Ramos (cell line): ENCODE measurements around the gene PTPRN2.
"Not testable (repeated sequence)": the region's sequence is repeated elsewhere in the genome, so short reads cannot be mapped to it uniquely, and the experiment has no call there.

Experiments
- in situ Hi-C: fragments of 300-500 bp; cut with MboI; formaldehyde crosslinking; loops from one replicate; pipeline ENCODE4 v1.14.3; 2022; ENCODE audit warnings: low sequenced_read_pairs; ENCODE audit not compliant: unreplicated experiment

PTPRN2 gene

DNA sequence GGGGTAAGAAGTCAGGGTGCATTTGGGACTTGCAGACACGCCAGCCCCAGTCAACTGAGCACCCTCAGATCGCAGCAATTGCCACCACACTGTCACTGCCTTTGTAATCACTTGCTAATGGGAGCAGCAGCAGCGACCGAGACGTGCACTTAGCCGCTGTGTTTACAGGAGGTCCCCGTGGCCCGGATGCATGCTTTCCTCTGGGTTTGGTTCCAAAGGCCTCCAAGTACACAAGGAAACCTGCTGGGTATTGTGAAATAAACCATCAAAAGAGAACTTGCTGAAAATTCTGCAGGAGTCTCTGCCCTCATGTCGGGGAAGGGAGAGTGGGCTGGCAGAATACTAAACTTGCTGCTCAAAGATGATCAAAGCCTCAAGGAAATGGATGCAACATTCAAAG is 909.1 kb downstream of the PTPRN2 start:
- in situ Hi-C loops = no loop called here

GRCh38 chr7:157676456-157677255 is 911.0 kb downstream of the PTPRN2 start:
- in situ Hi-C loops = no loop called here

DNA sequence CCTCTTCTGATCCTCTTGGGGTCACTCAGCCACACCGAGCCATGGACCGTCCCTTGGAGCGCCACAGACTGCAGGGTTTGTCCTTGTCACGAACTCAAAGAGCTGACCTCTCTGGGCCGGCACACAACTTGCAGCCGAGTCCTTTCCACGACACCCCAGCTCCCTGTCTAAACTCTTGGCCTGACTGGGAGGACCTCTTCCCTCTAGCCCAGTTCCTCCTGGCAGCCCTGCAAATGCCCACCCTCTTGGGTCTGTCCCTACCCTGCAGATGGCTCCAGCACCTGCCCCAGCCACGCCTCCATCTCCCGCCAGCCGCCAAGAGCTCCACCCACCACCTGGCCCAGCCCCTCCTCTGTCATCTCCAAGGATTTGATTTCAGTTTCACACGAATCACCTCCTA is 911.6 kb downstream of the PTPRN2 start:
- in situ Hi-C loops = no loop called here

- in situ Hi-C loops = no loop called here
Measured at GRCh38 chr7:157675427-157675927, 912.1 kb downstream of the PTPRN2 start.

- in situ Hi-C loops = no loop called here
Measured at GRCh38 chr7:157674715-157675426, 912.8 kb downstream of the PTPRN2 start.

- in situ Hi-C loops = no loop called here
Measured at GRCh38 chr7:157674027-157674714, 913.5 kb downstream of the PTPRN2 start.

- in situ Hi-C loops = no loop called here
Measured at GRCh38 chr7:157673573-157673972, 914.0 kb downstream of the PTPRN2 start.

DNA sequence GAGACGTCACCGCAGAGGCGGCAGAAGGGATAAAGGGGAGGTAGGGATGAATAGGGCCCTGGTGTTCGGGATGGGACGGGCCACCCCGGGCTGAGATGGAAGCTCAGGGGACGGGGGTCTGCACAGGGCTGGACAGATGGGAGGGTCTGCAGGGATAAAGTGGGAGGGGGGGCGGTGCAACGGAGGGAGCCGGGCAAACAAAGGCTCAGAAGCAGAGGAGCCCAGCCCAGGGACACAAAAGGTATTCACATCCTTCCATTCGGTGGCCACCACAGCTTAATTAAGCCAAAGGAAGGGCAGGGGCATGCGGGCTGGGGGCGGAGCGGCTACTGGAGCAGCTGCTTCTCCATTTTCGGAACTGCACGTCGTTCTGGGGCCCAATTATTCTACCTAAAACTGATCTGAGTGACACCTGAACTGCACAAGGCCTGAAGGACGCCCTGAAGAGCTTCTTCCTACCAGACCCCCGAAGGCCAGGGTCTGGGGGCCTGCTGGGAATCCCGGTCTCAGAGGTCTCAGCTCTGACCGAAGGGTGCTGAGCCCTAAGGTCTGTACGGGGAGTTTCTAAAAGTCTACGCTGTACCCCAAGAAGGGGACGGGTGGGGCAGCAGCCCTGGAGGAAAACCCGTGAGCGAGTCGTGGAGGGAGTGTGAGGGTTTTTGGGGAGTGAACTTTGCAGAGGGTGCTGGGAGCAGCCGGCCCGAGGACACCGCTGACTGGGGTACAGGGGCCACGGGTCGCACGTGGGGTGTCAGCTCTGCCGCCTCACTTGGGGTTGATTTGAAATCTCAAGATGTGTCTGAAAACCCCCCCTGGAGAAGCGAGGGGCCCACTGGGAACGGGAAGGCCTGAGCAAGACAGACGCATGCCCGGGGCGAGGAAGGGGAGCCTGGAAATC is 916.0 kb downstream of the PTPRN2 start:
- in situ Hi-C loops = no loop called here

DNA sequence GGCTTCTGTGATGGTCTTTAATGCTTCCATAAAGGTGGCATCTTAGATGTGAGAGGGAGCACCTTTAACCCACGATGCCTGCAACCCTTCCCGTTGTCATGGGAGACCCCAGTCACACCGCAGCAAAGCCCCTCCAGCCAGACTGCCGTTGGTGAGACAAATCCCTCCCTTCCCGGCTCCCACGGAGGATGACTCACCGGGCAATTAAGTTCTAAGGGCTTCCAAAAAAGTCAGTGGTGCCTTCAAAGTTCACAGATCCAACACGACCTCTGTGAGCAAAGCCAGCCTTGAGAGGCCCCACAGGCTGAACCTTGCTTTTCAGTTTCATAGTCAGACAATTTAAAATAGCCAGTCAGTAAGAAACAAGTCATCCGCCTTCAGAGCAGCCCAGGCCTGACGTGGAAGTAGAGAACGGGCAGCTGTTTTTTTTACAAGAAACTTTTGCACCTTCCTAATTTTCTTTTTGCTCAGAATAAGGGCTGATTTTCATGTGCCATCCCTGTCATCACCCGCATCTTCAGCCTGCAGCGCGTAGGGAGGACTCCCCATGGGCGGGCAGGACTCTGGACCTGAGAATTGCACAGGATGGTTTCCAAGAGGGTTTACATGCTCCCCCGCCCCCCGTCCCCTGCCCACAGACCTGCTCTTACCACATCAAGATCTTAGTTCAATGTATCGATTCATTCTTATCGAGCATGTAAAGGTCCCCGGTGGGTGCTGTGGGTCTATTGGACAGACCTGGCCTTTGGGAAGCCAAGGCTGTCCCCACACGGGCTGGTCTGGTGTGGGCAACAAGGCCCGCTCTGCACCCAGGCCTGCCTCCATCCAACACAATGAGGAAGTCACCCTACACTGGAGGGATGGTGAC is 916.9 kb downstream of the PTPRN2 start:
- in situ Hi-C loops = no loop called here

- in situ Hi-C loops = no loop called here
Measured at GRCh38 chr7:157669768-157670351, 917.8 kb downstream of the PTPRN2 start.

- in situ Hi-C loops = no loop called here
Measured at GRCh38 chr7:157668884-157669767, 918.5 kb downstream of the PTPRN2 start.

GRCh38 chr7:157668221-157668883 is 919.3 kb downstream of the PTPRN2 start:
- in situ Hi-C loops = no loop called here

- in situ Hi-C loops = no loop called here
Measured at GRCh38 chr7:157667731-157668130, 919.9 kb downstream of the PTPRN2 start.

GRCh38 chr7:157667261-157667660 is 920.4 kb downstream of the PTPRN2 start:
- in situ Hi-C loops = no loop called here

DNA sequence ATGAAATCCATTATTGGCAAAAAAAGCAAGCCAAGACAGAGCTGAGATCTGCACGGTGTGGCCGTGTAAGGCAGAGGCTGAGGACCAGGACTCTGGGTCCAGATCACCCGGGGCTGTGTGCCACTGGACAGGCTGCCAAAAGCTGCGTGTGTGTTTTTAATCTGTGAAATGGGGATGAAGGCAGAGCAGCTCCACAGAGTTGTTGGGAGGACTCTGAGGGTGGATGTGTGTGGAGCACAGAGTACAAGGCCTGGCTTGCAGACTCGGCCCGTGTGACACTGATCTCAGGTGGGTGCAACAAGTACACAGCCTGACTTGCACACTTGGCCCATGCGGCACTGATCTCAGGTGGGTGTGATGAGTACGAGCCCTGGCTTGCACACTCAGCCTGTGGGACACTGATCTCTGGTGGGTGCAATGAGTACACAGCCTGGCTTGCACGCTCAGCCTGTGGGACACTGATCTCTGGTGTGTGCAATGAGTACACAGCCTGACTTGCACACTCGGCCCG is 921.0 kb downstream of the PTPRN2 start:
- in situ Hi-C loops = no loop called here

DNA sequence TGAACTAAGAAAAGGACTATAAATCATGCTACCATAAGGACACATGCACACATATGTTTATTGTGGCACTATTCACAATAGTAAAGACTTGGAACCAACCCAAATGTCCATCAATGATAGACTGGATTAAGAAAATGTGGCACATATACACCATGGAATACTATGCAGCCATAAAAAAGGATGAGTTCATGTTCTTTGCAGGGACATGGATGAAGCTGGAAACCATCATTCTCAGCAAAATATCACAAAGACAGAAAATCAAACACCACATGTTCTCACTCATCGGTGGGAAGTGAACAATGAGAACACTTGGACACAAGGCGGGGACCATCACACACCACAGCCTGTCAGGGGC is 922.0 kb downstream of the PTPRN2 start:
- in situ Hi-C loops = not testable (repeated sequence)
